CD4-positive, alpha-beta T cell (primary cell): ENCODE data around the gene MRNIP. TPM values are rescaled to one million over a fixed set of nuclear protein-coding genes. Genes with fewer than 3 reads are reported as not detected.

ENCODE experiments used
- ATAC-seq: fragments of 200-7000 bp; cut with Tn5 transposase; one replicate; pipeline ENCODE4 v1.10.0; 2022; ENCODE audit warnings: mild to moderate bottlenecking; ENCODE audit not compliant: poor library complexity
- CTCF ChIA-PET: fragments of 350-600 bp; sonication (Branson Sonifier 250); formaldehyde crosslinking; loops from one replicate; lab custom pipeline; 2021; ENCODE audit warnings: antibody characterized with exemption, inconsistent platforms; lab: Charles Lee
- POLR2A ChIA-PET: fragments of 350-600 bp; sonication (Branson Sonifier 250); formaldehyde crosslinking; loops from one replicate; lab custom pipeline; 2021; ENCODE audit warnings: antibody characterized with exemption, inconsistent platforms; lab: Charles Lee
- DNase-seq, 14 experiments: peaks; one replicate each; pipeline ENCODE4 v3.0.0-alpha.2; 2013 to 2020; ENCODE audit warnings: mixed read lengths in 2 of 14
- H3K27ac ChIP-seq, 2 donors: one replicate each; pipeline versions ENCODE4 v1.5.1 to v1.7.0; 2013; ENCODE audit warnings: low read length in 2 of 2, low read depth in 1 of 2, mild to moderate bottlenecking in 1 of 2
- H3K27me3 ChIP-seq, 2 experiments: 1 replicate in 1 of 2; 2 replicates in 1 of 2; pipeline versions ENCODE4 v1.6.1 to v1.7.0; 2013; ENCODE audit warnings: low read length in 2 of 2, control low read depth in 1 of 2, mild to moderate bottlenecking in 1 of 2, moderate library complexity in 1 of 2; ENCODE audit not compliant: insufficient read depth in 2 of 2, control insufficient read depth in 1 of 2
- H3K36me3 ChIP-seq: one replicate; pipeline ENCODE4 v1.6.1; 2013; ENCODE audit warnings: low read length, control low read depth; ENCODE audit not compliant: insufficient read depth
- H3K4me1 ChIP-seq: one replicate; pipeline ENCODE4 v1.6.1; 2013; ENCODE audit warnings: low read length, control low read depth; ENCODE audit not compliant: insufficient read depth
- H3K4me3 ChIP-seq: one replicate; pipeline ENCODE4 v1.5.1; 2013; ENCODE audit warnings: mild to moderate bottlenecking, low read length, moderate library complexity
- H3K9me3 ChIP-seq, 2 experiments: 1 replicate in 1 of 2; 2 replicates in 1 of 2; pipeline versions ENCODE4 v1.6.1 to v1.7.0; 2013; ENCODE audit warnings: low read length in 2 of 2, mild to moderate bottlenecking in 2 of 2, control low read depth in 1 of 2, moderate library complexity in 1 of 2; ENCODE audit not compliant: control insufficient read depth in 1 of 2, insufficient read depth in 1 of 2
- H3K27ac Mint-ChIP-seq: one replicate; pipeline ENCODE4 v1.8.0; 2020; ENCODE audit warnings: mixed read lengths
- H3K27me3 Mint-ChIP-seq: one replicate; pipeline ENCODE4 v1.8.0; 2021; ENCODE audit warnings: mixed read lengths
- H3K36me3 Mint-ChIP-seq: one replicate; pipeline ENCODE4 v1.8.0; 2021; ENCODE audit warnings: low read depth, mixed read lengths
- H3K4me1 Mint-ChIP-seq: one replicate; pipeline ENCODE4 v1.8.0; 2021; ENCODE audit warnings: low read depth, mixed read lengths
- H3K4me3 Mint-ChIP-seq: one replicate; pipeline ENCODE4 v1.8.0; 2020; ENCODE audit warnings: mild to moderate bottlenecking, mixed read lengths
- H3K9me3 Mint-ChIP-seq: one replicate; pipeline ENCODE4 v1.8.0; 2020; ENCODE audit warnings: mixed read lengths
- CTCF ChIP-seq: fragments of 200-600 bp; IDR thresholded peaks from one replicate; pipeline ENCODE4 v1.8.0; 2022; ENCODE audit warnings: antibody characterized with exemption, mild to moderate bottlenecking
- intact Hi-C, 2 experiments: fragments of 100-400 bp; cut with DNase I in 1 of 2; cut with micrococcal nuclease in 1 of 2; formaldehyde crosslinking; loops; one replicate each; pipeline versions ENCODE4 v1.15.1 to v1.9.0; 2023 to 2025; cut with DNase I, micrococcal nuclease
- total RNA-seq, 174 experiments: library from RNA in 2 of 174; stranded (reverse) in 2 of 174; gene quantifications; one replicate each; pipeline ENCODE4 v1.2.3 and lab custom pipeline; 2021 to 2026

The MRNIP gene
- total RNA-seq, 2 experiments from 2014 or later, result 31.8 to 32.8 TPM

DNA sequence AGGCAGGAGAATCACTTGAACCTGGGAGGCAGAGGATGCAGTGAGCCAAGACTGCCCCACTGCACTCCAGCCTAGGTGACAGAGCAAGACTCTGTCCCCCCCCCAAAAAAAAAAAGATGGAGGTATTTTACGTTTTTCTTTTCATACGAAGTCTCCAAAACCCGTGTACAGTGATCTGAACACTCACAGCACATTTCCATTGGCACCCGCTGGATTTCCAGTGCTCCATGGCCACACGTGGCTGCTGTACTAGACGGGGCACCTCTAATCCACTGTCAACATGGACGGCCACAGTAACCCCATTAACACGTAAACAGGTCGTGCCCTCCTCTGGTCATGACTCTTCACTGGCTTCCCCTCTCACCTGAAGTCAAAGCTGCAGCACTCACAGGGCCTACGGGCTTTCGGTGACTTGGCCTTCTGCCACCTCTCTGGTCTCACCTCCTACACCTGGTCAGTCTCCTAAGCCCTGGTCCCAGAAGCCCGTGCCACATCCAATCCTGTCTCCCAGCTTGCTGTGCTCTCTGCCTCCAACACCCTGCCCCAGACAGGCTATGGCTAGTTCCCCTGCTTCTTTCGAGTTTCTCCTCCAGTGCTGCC, 27.0 kb upstream of the MRNIP start:
- no peak overlapping the region for H3K4me3 ChIP-seq
- no peak for TF ChIP-seq CTCF
- peaks cover 56% of the 10 kb centered on the region for H3K36me3 ChIP-seq
- H3K27ac ChIP-seq, result no peak overlapping the region
- Mint-ChIP-seq H3K27me3 (no peaks in the 10 kb centered on the region), H3K9me3 (peaks cover 6% of the 10 kb centered on the region), H3K27ac (no peak overlapping the region), H3K4me3 (no peak overlapping the region), H3K4me1 (no peaks in the 10 kb centered on the region), H3K36me3 (peaks cover 86% of the 10 kb centered on the region)
- ATAC-seq, result no peak
- DNase-seq, result no peak
- H3K27me3 ChIP-seq, result no peaks in the 10 kb centered on the region
- H3K4me1 ChIP-seq, result no peaks in the 10 kb centered on the region
- H3K9me3 ChIP-seq, result peaks cover 10 to 20% of the 10 kb centered on the region in 2 experiments
- CTCF ChIA-PET, result no interaction called here
- intact Hi-C loops, result no loop called here
- POLR2A ChIA-PET, result no interaction called here

GRCh38 chr5:179883163-179883562, 24.5 kb upstream of the MRNIP start:
- H3K4me1 ChIP-seq, result no peaks in the 10 kb centered on the region
- H3K27me3 ChIP-seq, result no peaks in the 10 kb centered on the region
- TF ChIP-seq CTCF, result no peak
- Mint-ChIP-seq H3K4me1 (no peaks in the 10 kb centered on the region), H3K27ac (no peak overlapping the region), H3K9me3 (peaks cover 6% of the 10 kb centered on the region), H3K4me3 (no peak overlapping the region), H3K36me3 (peaks cover 66% of the 10 kb centered on the region), H3K27me3 (no peaks in the 10 kb centered on the region)
- no peak for ATAC-seq
- no peak for DNase-seq
- peaks cover 10 to 20% of the 10 kb centered on the region in 2 experiments for H3K9me3 ChIP-seq
- H3K27ac ChIP-seq, result no peak overlapping the region
- ChIA-PET CTCF (no interaction called here), POLR2A (no interaction called here)
- intact Hi-C loops, result no loop called here
- H3K4me3 ChIP-seq, result no peak overlapping the region
- H3K36me3 ChIP-seq, result peaks cover 48% of the 10 kb centered on the region

GRCh38 chr5:179882338-179882737, 23.7 kb upstream of the MRNIP start:
- Mint-ChIP-seq H3K27me3 (no peaks in the 10 kb centered on the region), H3K9me3 (peaks cover 6% of the 10 kb centered on the region)

More at GRCh38 chr5:179882338-179882737, 23.7 kb upstream of the MRNIP start:
- no peaks in the 10 kb centered on the region for H3K4me1 Mint-ChIP-seq
- ChIA-PET POLR2A (no interaction called here), CTCF (no interaction called here)
- Histone ChIP-seq H3K4me3 (no peak overlapping the region), H3K27ac (no peak overlapping the region), H3K9me3 (peaks cover 10 to 20% of the 10 kb centered on the region in 2 experiments), H3K27me3 (no peaks in the 10 kb centered on the region), H3K4me1 (no peaks in the 10 kb centered on the region), H3K36me3 (peaks cover 44% of the 10 kb centered on the region)
- DNase-seq (no peak), ATAC-seq (no peak)
- H3K4me3 Mint-ChIP-seq, result no peak overlapping the region
- H3K36me3 Mint-ChIP-seq, result peaks cover 64% of the 10 kb centered on the region
- H3K27ac Mint-ChIP-seq, result no peak overlapping the region
- intact Hi-C loops, result no loop called here
- no peak for TF ChIP-seq CTCF
